K562 (cell line): ENCODE data around the gene CHST1.

Experiments
- JUN ChIP-seq, 2 experiments: sonication (generic) in 1 of 2; formaldehyde crosslinking in 1 of 2; IDR thresholded peaks; 2 replicates each; pipeline versions ENCODE4 v1.6.1 to v1.8.0; 2012 to 2022; ENCODE audit warnings: borderline replicate concordance in 2 of 2, mild to moderate bottlenecking in 2 of 2, improper control_type of control experiment in 1 of 2, low read depth in 1 of 2, low read length in 1 of 2, missing genetic modification reagents in 1 of 2
- TF ChIP-seq, protein P1 (sequence below): sonication (generic); formaldehyde crosslinking; IDR thresholded peaks from 2 replicates; pipeline ENCODE4 v1.8.0; 2023; ENCODE audit warnings: mild to moderate bottlenecking, missing genetic modification reagents
- TF ChIP-seq, protein P2 (sequence below): fragments of 450-650 bp; conservative IDR thresholded peaks from 2 replicates; pipeline ENCODE4 v1.6.1; 2016; ENCODE audit warnings: missing genetic modification characterization, low read depth, mild to moderate bottlenecking, control low read depth, missing compliant biosample characterization

- TF ChIP-seq, protein P1, sequence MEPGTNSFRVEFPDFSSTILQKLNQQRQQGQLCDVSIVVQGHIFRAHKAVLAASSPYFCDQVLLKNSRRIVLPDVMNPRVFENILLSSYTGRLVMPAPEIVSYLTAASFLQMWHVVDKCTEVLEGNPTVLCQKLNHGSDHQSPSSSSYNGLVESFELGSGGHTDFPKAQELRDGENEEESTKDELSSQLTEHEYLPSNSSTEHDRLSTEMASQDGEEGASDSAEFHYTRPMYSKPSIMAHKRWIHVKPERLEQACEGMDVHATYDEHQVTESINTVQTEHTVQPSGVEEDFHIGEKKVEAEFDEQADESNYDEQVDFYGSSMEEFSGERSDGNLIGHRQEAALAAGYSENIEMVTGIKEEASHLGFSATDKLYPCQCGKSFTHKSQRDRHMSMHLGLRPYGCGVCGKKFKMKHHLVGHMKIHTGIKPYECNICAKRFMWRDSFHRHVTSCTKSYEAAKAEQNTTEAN (CRISPR knock-in tag) = no peak
- TF ChIP-seq, protein P2, sequence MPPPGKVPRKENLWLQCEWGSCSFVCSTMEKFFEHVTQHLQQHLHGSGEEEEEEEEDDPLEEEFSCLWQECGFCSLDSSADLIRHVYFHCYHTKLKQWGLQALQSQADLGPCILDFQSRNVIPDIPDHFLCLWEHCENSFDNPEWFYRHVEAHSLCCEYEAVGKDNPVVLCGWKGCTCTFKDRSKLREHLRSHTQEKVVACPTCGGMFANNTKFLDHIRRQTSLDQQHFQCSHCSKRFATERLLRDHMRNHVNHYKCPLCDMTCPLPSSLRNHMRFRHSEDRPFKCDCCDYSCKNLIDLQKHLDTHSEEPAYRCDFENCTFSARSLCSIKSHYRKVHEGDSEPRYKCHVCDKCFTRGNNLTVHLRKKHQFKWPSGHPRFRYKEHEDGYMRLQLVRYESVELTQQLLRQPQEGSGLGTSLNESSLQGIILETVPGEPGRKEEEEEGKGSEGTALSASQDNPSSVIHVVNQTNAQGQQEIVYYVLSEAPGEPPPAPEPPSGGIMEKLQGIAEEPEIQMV (tag) = no peak
- no peak for TF ChIP-seq JUN (IDR thresholded peaks at IDR 0.05; ENCODE audit: borderline replicate concordance, low read depth, low read length)
- no peak for TF ChIP-seq JUN (CRISPR knock-in tag; IDR thresholded peaks at IDR 0.05; ENCODE audit: borderline replicate concordance)
Measured at GRCh38 chr11:45649544-45650165, 15.8 kb downstream of the CHST1 start.
